Measurements from ENCODE around the gene GPR107.

The GPR107 gene

DNA sequence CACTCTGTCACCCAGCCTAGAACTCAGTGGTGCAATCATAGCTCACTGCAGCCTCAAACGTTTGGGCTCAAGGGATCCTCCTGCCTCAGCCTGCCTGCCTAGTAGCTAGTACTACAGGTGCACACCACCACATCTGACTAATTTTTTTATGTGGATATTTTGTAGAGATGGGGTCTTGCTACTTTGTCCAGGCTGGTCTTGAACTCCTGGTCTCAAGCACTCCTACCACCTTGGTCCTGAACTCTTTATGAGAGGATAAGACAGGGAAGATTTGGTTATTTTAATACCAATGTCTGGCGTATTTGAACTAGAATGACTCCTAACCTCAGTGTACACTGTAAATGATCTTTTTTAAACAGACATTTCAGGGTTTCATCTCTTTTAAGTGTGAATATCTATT lies 9.0 kb downstream of the GPR107 start:
- DNase-seq (no peak), ATAC-seq (no peak)
- no peak overlapping the region for H3K4me3 Mint-ChIP-seq
- H3K27me3 Mint-ChIP-seq: no peaks in the 10 kb centered on the region
- peak overlapping the region in 1 of 2 donors; percentile 62 for H3K27ac Mint-ChIP-seq
- H3K4me1 Mint-ChIP-seq: peaks cover 34% of the 10 kb centered on the region
- no peaks in the 10 kb centered on the region for H3K9me3 Mint-ChIP-seq

DNA sequence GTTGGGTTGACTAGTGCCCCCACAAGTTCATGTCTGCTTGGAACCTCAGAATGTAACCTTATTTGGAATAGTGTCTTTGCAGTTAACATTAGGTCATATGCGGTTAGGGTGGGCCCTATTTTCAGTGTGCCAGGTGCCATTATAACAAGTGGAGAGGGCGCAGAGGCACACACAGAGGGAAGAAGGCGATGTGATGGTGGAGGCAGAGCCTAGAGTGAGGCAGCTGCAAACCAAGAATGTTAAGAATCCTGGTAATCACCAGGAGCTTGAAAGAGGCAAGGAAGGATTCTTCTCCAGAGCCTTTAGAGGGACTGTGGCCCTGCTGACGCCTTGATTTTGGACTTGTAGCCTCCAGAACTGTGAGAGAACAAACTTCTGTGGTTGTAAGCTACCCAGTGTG lies 10.9 kb downstream of the GPR107 start:
- Mint-ChIP-seq H3K27me3 (no peaks in the 10 kb centered on the region), H3K27ac (peak overlapping the region in 1 of 2 donors; percentile 11), H3K4me1 (peaks cover 35% of the 10 kb centered on the region), H3K9me3 (no peaks in the 10 kb centered on the region), H3K4me3 (no peak overlapping the region)
- ATAC-seq (no peak), DNase-seq (no peak)

DNA sequence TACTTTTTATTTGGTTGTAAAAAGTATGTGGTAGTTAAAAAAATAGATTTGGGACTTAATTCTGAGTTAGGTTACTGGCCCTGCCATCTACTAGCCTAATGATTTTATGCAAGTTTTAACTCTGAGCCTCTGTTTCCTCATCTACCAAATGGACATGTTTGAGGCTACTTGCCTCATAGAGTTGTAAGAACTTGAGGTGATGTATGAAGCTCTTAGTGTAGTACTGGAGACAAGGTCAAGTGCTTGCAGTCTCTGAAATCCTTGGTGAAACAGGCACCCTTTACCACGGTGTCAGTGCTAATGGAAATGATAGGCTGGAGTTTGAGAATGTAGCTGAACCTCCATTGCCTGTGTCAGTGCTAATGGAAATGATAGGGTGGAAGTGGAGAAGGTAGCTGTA lies 15.3 kb downstream of the GPR107 start:
- Mint-ChIP-seq H3K4me1 (peaks cover 35% of the 10 kb centered on the region), H3K27me3 (no peaks in the 10 kb centered on the region), H3K4me3 (no peak overlapping the region), H3K9me3 (no peaks in the 10 kb centered on the region), H3K27ac (no peak overlapping the region)
- DNase-seq: no peak
- no peak for ATAC-seq

DNA sequence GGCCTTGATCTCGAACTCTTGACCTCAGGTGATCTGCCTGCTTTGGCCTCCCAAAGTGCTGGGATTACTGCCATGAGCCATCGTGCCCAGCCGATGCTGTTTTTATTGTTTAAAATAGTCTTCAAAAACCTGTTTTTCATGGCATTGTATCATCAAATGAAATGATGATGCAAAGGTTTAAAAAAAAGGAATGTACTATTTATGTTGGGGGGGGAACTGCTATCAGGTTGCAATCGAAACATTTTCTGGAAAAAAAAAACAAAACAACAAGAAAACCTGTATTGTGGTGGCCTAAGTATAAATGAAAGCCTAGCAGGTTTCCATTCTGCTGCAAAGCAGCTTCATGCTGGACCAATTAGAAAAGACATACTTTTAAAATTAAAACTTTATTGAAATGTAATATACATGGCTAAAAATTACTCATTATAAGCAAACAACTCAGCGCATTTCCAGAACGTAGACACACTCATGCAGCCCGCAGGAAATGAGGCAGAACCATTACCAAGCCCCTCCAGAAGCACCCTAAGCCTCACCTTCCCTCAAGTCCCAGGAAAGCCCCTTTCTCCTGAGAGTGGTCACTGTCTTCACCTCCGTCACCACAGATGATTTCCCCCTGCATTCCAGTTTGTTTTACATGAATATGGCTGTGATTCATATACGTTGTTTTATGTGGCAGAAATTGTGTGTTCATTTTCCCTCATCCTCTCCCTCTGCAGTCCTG lies 19.0 kb downstream of the GPR107 start:
- peak overlapping the region in 1 of 2 donors; percentile 84 for H3K27ac Mint-ChIP-seq
- H3K4me3 Mint-ChIP-seq: peak overlapping the region; percentile 44 to 51
- no peaks in the 10 kb centered on the region for H3K27me3 Mint-ChIP-seq
- H3K4me1 Mint-ChIP-seq: peaks cover 38% of the 10 kb centered on the region
- ATAC-seq (peak; percentile 95), DNase-seq (peak in 1 of 2 donors; percentile 41)
- H3K9me3 Mint-ChIP-seq: no peaks in the 10 kb centered on the region

DNA sequence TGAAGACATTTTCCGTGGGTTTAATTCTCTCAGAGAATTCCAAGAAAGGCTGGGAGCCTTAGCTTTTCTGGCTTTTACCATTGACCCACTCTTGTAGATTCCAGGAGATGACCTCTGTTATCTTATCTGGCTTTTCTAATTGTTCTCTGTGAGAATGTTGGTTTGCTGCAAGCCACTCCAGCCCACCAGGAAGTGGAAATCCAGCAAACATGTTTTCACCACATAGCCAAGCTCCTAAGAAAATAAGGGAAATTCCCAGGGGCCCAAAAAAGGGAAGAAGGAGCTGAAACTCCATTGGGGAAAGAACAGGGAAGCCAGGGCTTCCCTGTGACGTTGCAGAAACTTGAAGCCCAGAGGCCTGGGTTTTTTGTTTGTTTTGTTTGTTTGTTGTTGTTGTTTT lies 19.7 kb downstream of the GPR107 start:
- H3K4me1 Mint-ChIP-seq: peaks cover 32% of the 10 kb centered on the region
- no peaks in the 10 kb centered on the region for H3K9me3 Mint-ChIP-seq
- H3K4me3 Mint-ChIP-seq: no peak overlapping the region
- ATAC-seq: no peak
- no peak for DNase-seq
- no peaks in the 10 kb centered on the region for H3K27me3 Mint-ChIP-seq
- no peak overlapping the region for H3K27ac Mint-ChIP-seq

DNA sequence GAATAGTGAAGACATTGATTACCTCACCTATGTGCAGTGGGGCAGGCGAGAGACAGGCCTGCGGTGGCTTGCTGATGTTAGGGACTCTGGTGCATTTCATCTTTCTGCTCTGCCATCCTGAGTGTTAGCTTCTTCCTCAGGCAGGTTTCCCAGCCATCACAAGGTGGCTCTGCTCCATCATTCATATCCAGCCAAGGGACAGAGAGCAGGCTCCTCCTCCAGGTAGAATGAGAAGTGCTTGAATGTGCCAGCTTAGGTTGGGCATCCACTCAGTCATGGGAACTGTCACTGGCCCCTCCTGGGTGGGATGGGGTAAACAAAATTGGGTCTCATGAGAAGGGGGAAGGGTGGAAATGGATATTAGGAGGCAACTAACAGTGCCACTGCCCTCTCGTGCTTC lies 24.8 kb downstream of the GPR107 start:
- ATAC-seq: no peak

DNA sequence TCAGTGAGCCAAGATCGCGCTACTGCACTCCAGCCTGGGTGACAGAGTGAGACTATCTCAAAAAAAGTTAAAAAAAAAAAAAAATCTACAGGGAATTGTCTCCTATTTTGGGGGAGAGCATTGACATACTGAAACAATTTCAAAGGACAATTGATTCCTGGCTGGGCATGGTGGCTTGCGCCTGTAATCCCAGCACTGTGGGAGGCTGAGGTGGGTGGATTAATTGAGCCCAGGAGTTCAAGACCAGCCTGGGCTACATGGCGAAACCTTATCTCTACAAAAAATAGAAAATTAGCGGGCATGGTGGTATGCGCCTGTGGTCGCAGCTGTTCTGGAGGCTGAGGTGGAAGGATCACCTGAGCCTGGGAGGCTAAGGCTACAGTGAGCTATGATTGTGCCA lies 30.6 kb downstream of the GPR107 start:
- DNase-seq: no peak
- no peaks in the 10 kb centered on the region for H3K9me3 Mint-ChIP-seq
- H3K4me1 Mint-ChIP-seq: no peaks in the 10 kb centered on the region
- H3K27ac Mint-ChIP-seq: no peak overlapping the region
- no peak for ATAC-seq
- no peak overlapping the region for H3K4me3 Mint-ChIP-seq
- H3K27me3 Mint-ChIP-seq: no peaks in the 10 kb centered on the region

More for the DNA sequence above, 24.8 kb downstream of the GPR107 start:
- Mint-ChIP-seq H3K9me3 (no peaks in the 10 kb centered on the region), H3K4me3 (no peak overlapping the region), H3K27me3 (no peaks in the 10 kb centered on the region), H3K27ac (peak overlapping the region in 1 of 2 donors; percentile 76), H3K4me1 (peaks cover 12% of the 10 kb centered on the region)
- no peak for DNase-seq

DNA sequence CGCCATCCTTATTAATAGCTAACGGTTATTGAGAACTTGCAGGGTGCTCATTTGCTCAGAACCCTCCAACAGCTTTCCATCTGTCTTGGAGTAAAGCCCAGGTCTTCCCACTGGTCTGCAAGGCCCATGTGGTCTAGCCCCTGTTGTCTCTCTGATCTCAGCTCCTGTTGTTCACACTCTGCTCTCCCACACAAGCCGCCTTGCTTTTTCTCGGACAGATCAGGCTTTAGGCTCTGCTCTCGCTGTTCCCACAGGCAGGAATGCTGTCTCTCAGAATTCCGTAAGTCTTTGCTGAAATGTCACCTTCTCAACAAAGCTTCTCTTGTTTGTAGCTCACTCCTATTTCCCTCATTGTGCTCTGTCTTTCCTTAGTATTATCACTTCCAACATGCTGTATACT lies 34.3 kb downstream of the GPR107 start:
- H3K4me3 Mint-ChIP-seq: no peak overlapping the region
- H3K27me3 Mint-ChIP-seq: no peaks in the 10 kb centered on the region
- ATAC-seq (no peak), DNase-seq (no peak)
- peaks cover 5% of the 10 kb centered on the region for H3K4me1 Mint-ChIP-seq
- H3K9me3 Mint-ChIP-seq: no peaks in the 10 kb centered on the region
- no peak overlapping the region for H3K27ac Mint-ChIP-seq

DNA sequence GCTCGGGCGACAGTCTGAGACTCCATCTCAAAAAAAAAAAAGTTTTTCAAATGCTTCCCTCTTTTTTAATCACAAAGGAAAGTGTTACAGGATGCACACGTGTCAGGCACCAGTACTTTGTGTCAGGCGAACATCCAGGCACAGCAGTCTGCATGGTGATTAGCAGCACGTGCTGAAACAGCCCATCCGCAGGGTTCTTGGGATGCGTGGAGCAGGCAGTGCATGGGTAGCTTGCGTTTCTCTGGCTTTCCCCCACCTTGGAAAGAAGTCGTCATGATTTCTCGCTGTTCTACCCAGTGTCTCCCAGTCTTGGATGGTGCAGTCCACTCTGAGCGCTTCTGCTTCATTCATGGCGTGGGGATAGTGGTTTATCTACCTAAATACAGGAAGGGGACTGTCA lies 35.4 kb downstream of the GPR107 start:
- H3K4me1 Mint-ChIP-seq: peaks cover 5% of the 10 kb centered on the region
- ATAC-seq: no peak

DNA sequence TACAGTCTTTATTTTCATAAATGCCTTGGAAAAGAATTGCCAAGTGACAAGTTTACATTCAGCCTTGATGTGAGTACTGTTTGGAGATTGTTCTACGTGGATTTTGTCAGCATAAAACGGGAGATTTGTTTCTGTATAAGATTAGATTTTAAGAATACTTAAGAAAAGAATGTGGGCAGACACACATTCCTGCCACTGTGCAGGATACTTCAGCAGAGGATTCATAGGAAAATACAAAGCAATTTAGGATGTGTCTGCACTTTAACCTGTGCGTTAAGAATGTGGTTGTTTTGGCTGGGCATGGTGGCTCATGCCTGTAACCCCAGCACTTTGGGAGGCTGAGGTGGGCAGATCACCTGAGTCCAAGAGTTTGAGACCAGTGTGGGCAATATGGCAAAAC lies 37.2 kb downstream of the GPR107 start:
- ATAC-seq (no peak), DNase-seq (no peak)
- Mint-ChIP-seq H3K4me1 (peaks cover 16% of the 10 kb centered on the region), H3K4me3 (no peak overlapping the region), H3K27ac (no peak overlapping the region), H3K9me3 (no peaks in the 10 kb centered on the region), H3K27me3 (no peaks in the 10 kb centered on the region)

More for the DNA sequence above, 35.4 kb downstream of the GPR107 start:
- Mint-ChIP-seq H3K4me3 (no peak overlapping the region), H3K27ac (no peak overlapping the region), H3K9me3 (no peaks in the 10 kb centered on the region), H3K27me3 (no peaks in the 10 kb centered on the region)
- no peak for DNase-seq

DNA sequence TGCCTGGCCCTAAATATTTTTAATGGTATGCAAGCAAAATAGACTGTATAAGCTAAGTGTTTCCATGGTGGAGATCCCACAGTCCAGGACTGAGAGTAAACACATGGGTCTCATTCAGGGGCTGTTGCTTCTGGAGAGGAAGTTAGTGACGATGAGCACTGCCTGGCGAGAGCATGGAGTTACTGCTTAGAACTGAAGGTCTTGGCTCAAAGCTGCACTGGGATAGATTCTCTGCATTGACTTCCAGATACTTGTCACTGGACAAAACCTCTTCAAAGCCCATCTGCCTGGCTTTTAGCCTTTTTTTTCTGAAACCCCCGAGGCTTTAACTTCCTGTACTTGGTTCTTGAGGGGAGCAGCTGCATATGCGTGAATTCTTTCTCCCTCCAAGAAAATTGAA lies 39.2 kb downstream of the GPR107 start:
- Mint-ChIP-seq H3K9me3 (no peaks in the 10 kb centered on the region), H3K27me3 (no peaks in the 10 kb centered on the region), H3K4me3 (no peak overlapping the region), H3K27ac (peak overlapping the region in 1 of 2 donors; percentile 71), H3K4me1 (peaks cover 28% of the 10 kb centered on the region)
- ATAC-seq: no peak
- DNase-seq: no peak

DNA sequence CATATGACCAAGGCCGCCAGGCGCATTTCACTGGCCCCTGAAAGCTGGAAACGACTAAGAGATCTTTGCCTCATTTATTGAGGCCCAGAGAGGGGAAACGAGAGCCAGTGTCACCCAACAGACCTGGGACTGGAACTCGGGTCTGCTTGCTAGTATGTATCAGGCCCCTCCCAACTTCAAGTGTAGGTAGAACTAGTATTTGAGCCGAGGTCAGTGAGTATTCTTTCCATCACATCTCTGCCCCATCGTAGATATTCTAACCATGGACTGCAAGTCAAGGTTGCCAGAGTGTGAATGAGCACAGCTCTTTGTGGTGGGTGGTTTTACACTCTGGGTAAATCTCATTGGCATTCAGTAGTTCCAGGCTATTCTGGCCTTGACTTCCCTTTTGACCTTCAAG lies 42.2 kb downstream of the GPR107 start:
- DNase-seq (peak in 1 of 2 donors; percentile 28), ATAC-seq (peak; percentile 86)
- H3K4me3 Mint-ChIP-seq: no peak overlapping the region
- no peaks in the 10 kb centered on the region for H3K9me3 Mint-ChIP-seq
- no peaks in the 10 kb centered on the region for H3K27me3 Mint-ChIP-seq
- H3K4me1 Mint-ChIP-seq: peaks cover 33% of the 10 kb centered on the region
- H3K27ac Mint-ChIP-seq: peak overlapping the region; percentile 40 to 59

DNA sequence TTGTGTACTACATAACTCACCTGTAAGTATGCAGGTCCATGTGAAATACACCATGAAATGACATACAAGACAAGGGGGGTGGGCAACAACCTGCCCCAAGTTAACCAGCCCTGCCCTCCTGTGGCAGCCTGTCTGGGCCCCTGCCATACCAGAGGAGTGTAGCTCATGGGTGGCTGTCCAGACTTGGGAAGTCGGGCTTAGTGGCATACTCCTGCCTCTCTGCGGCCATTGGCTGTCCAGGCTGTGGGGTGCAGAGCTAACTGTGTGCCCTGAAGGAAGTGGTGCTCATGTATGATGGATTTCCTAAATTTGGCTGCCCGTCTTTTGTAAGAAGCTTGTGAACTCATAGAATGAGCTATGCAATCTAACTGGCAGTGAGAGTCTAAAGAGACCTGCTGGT lies 47.0 kb downstream of the GPR107 start:
- H3K27me3 Mint-ChIP-seq: no peaks in the 10 kb centered on the region
- DNase-seq (no peak), ATAC-seq (no peak)
- H3K27ac Mint-ChIP-seq: no peak overlapping the region
- H3K9me3 Mint-ChIP-seq: no peaks in the 10 kb centered on the region
- peaks cover 28% of the 10 kb centered on the region for H3K4me1 Mint-ChIP-seq
- no peak overlapping the region for H3K4me3 Mint-ChIP-seq

DNA sequence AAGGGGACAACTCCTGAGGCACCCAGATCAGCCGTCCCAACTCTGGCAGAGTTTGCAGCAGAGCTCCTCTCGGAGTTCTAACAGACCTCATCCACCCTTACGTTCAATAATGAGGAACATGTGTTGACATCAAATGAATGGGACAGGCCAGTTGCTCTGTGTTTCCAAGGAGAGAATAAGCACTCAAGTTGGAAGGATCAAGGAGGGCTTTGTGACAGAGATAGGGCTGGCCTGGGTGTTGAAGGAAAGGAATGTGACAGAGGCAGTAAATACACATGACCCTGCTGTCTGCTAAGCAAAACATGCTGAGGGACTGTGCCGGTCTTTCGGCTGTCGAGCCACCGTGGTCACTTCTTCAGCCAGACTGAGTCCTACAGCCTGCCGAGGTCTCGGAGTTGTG lies 48.2 kb downstream of the GPR107 start:
- Mint-ChIP-seq H3K4me1 (peaks cover 19% of the 10 kb centered on the region), H3K4me3 (no peak overlapping the region), H3K27ac (no peak overlapping the region), H3K9me3 (no peaks in the 10 kb centered on the region), H3K27me3 (no peaks in the 10 kb centered on the region)
- DNase-seq (no peak), ATAC-seq (no peak)

DNA sequence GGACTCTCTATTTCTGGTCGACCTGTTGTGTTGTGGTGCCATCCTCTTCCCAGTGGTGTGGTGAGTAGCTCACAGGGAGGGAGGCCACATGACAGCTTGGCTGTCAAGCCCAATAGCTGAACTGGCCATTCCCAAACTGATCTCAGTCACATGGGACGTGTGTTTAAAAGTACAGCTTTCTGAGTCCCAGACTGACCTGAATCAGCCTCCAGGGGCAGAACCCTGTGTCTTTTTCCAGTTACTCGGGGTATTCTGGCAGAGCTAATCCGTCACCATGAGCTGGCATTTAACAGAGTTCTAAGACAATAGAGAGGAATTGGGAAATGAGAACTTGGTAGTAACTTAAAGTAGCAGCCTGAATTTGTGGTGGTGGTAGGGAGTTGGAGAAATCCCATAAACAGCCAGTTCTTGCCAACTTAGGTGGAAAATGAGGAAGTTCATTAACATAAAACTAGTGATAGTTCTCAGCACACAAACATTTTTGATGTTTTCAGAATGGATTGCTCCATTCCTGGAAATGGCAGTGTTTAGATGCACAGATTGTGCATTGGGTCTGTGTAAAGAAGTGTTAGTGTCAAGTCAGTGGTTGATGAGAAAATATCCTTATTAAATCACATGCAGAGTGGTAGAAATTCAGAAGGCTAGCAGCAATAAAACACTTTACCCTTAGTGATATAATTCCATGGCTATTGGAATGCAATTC lies 50.9 kb downstream of the GPR107 start:
- H3K27ac Mint-ChIP-seq: no peak overlapping the region
- no peaks in the 10 kb centered on the region for H3K9me3 Mint-ChIP-seq
- DNase-seq: no peak
- H3K27me3 Mint-ChIP-seq: no peaks in the 10 kb centered on the region
- H3K4me1 Mint-ChIP-seq: peaks cover 23% of the 10 kb centered on the region
- no peak overlapping the region for H3K4me3 Mint-ChIP-seq
- no peak for ATAC-seq

DNA sequence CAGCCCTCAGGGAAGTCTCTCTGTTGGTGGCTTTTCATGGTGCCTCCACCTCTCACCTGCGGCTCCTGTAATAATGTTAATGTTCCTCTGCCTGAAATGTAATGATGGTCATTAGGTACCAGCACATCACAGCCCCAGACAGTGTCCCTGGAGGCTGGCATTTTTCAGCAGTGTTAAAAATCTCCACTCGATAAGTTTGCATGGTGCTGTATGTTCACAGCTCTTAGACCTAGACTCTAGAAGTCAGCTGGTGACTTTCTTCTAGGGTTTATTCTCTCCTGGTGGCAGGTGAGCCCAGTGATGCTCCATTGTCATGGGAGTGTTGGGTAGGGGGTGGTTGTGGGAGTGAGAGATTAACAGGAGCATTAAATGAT lies 53.1 kb downstream of the GPR107 start:
- Mint-ChIP-seq H3K4me1 (peaks cover 34% of the 10 kb centered on the region), H3K27me3 (no peaks in the 10 kb centered on the region), H3K27ac (no peak overlapping the region), H3K9me3 (no peaks in the 10 kb centered on the region), H3K4me3 (no peak overlapping the region)
- DNase-seq (no peak), ATAC-seq (peak; percentile 48)

Data from stimulated activated naive CD8-positive, alpha-beta T cell treated with anti-CD3 and anti-CD28 coated beads, Interleukin-15, amount 100 ng/mL, for 72 hours (primary cell).